M059J (cell line): ENCODE results near the gene NOP9. TPM values are rescaled to one million over a fixed set of nuclear protein-coding genes. Genes with fewer than 3 reads are reported as not detected.

Experiments
- DNase-seq: peaks from one replicate; pipeline ENCODE4 v3.0.0-alpha.2; 2012; ENCODE audit warnings: low read depth
- total RNA-seq: library from RNA; depleted of rRNA; stranded (reverse); fragments of >200 nt; shearing (Covaris generic); gene quantifications from 2 replicates; pipeline ENCODE4 v1.2.3, GENCODE V29; 2014

NOP9 gene
- total RNA-seq, 1 experiment from 2014 or later, result 14.0 TPM

GRCh38 chr14:24309538-24310264, 10.1 kb downstream of the NOP9 start, which contains the start of gene LTB4R2:
Gene LTB4R2 (plus strand): TSS chr14:24310140. CDS start chr14:24310665, 525 bp downstream.
- no peak for DNase-seq

DNA sequence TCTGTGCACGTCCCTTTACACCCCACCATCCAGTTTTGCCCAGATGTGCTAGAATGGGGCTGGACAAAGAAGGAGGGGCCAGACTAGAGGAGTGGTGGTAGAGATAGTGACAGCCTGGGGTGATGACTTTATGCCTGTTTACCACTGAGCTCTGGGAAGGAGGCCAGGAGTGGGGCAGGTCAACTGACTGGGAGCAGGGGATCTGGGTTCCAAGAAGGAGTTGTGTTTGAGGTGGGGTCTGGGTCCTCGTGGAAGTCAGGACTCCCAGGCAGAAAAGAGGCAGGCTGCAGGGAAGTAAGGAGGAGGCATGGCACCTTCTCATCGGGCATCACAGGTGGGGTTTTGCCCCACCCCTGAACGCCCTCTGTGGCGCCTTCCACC, 10.6 kb downstream of the NOP9 start:
- no peak for DNase-seq

GRCh38 chr14:24310646-24311604, 11.3 kb downstream of the NOP9 start, which contains the start of gene LTB4R:
Gene LTB4R (plus strand): TSS chr14:24311502. CDS start chr14:24315652, 4,150 bp downstream.
- no peak for DNase-seq

GRCh38 chr14:24311837-24312615, 12.4 kb downstream of the NOP9 start:
- DNase-seq, result no peak

DNA sequence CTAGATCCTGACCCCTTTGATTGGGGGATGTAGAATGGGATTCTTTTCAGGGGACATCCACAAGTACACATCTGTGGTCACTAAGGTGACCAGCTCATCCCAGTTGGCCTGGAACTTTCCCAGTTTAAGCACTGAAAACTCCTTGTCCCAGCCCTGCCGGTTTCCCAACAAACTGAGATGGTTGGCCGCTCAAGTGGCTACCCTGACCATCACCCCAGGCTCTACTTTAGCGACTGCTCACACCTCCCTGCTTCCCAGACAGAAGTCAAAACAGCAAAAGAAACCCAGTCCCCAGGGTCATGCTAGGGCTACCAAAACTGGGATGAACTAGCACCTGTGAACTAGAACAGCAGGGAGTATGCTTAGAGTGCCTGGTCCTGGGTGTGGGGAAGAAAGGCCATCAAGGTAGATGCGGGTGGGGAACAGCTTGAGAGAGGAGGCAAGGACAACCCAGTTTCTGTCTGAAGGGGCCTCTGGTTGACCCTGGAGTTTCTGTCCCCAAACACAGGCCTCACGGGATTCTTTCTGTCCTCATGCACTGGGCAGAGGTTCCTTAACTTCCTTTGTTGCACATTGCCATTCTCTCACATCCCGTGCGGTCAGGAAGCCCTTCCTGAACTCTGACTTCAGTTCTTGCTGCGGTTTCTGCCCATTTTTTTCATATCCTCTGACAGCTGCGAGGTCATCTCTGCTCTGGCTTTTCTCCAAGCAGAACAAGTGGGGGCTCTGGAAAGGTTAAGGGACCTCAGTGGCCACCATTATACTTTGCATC, 13.3 kb downstream of the NOP9 start:
- DNase-seq, result no peak

- no peak for DNase-seq
Observed at GRCh38 chr14:24313913-24314312, 14.3 kb downstream of the NOP9 start.

- DNase-seq, result no peak
Observed at GRCh38 chr14:24314377-24315193, 14.9 kb downstream of the NOP9 start.

DNA sequence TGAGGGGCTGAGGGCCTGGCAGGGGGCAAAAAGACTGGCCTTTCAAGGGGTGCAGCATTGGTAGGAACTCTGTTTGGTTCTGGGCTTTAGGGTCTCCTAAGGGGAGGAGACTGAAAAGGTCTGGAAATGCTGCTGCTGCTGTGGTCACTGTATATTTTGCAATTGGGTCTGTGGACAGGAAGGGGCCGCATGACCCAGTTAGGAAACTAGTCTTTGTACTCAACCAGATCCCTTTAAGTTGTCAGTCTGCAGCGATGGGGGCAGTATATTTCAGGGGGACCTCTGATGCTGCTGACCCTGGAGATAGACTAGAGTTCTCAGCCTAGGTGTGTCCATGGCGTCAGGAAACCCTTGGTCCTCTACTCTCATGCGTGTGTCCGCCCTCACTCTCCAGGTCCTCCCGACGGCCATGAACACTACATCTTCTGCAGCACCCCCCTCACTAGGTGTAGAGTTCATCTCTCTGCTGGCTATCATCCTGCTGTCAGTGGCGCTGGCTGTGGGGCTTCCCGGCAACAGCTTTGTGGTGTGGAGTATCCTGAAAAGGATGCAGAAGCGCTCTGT, 15.7 kb downstream of the NOP9 start:
- no peak for DNase-seq

GRCh38 chr14:24315807-24316596, 16.4 kb downstream of the NOP9 start:
- no peak for DNase-seq

DNA sequence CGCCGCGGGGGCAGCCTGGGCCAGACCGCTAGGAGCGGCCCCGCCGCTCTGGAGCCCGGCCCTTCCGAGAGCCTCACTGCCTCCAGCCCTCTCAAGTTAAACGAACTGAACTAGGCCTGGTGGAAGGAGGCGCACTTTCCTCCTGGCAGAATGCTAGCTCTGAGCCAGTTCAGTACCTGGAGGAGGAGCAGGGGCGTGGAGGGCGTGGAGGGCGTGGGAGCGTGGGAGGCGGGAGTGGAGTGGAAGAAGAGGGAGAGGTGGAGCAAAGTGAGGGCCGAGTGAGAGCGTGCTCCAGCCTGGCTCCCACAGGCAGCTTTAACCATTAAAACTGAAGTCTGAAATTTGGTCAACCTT, 16.9 kb downstream of the NOP9 start:
- no peak for DNase-seq

DNA sequence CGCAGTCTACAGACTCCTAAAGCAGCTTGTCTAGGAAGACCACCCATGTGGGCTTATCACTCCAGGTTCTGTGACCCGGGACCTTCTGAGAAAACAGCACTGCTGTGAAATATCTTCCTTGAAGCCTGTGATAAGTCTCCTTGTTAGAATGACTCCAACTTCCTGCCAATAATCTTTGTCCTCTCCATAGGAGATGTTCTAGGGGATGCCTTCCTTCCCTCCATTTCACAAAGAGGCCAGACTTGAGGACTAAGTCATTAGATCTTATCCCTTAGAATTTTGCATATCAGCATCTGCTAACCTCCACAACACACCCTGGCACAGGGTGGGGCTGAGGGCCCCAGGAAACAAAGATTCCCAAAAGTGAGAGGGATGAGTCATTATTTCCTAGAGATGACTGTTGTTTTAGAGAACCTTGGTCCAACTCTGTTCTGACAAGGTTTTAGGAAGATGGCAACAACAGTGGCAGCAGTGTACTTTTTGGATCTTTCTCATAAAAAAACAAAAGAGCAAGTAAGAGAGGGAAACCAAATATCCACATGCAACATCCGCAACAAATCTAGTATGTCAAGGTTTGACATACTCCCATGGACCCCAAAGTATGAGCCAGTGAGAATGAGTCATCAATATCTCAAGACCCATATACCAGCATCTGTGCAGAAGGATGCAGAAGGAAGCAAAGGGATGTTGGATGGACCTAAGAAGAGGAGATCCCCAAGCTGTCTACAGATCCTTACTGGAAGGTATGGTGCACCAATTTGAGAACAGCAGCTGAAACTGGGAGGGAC, 17.7 kb downstream of the NOP9 start:
- peak; percentile 68 for DNase-seq

DNA sequence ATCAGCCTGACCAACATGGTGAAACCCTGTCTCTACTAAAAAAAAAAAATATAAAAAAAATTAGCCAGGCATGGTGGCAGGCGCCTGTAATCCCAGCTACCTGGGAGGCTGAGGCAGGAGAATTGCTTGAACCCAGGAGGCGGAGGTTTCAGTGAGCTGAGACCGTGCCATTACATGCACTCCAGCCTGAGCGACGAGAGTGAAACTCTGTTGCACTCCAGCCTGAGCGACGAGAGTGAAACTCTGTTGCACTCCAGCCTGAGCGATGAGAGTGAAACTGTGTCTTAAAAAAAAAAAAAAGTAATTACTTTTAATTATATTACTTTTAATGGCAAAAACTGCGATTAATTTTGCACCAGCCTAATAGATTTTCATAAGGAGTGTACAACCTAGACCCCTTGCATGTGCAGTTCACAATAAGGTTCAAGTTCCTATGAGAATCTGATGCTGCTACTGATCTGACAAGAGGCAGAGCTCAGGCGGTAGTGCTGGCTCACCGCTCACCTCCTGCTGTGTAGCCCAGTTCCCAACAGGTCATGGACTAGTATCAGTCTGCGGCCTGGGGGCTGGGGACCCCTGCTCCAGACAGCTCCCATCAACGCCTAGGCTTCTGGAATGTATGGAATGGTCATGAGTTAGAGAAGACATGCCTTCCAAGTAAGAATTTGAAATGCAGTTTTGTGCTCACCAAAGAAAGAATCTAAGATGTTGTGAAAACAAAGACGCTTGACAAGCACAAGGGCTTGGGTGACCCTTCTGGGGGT, 21.7 kb downstream of the NOP9 start:
- no peak for DNase-seq

- DNase-seq, result no peak
Observed at GRCh38 chr14:24322672-24323071, 23.0 kb downstream of the NOP9 start.

- no peak for DNase-seq
Observed at GRCh38 chr14:24323341-24323740, 23.7 kb downstream of the NOP9 start.

DNA sequence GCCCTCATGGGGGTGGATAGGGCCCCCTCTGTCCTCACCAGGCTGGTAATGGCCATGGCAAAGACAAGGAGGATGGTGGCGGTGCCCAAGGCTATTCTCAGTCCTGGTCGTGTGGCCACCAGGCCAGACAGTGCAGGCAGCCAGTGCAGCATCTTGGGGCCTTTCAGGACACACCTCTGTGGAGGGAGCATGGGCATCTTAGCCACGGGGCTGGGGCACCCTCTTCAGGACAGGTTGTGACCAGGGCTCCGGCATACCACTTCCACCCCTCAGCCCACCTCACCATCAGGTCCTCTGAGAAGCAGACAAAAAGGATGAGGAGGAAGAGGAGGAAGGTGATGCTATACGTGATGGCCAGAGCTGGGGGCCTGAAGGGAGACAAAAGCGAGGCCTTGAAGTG, 24.4 kb downstream of the NOP9 start:
- no peak for DNase-seq

DNA sequence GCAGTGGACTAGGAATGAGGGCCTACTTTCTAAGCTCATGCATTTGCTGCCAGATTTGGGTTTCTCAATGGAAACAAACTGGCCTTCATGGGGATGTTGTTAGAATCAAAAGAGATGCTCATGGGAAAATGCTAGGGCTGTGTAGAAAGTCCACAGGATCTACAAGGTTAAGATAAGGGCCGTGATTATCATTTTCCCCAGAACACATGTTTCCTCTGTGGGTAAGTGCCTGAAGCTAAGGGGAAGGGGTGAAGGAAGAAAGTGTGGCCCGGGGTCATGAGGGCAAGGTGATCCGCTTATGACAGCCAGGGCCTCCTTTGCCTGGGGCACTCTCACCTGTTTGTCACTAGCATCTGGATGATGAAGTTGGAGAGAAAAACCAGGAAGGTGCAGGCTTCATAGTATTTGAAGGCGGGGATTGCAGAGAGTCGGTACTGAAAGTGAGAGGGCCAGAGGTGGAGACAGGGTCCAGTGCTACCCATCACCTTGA, 25.4 kb downstream of the NOP9 start:
- no peak for DNase-seq

DNA sequence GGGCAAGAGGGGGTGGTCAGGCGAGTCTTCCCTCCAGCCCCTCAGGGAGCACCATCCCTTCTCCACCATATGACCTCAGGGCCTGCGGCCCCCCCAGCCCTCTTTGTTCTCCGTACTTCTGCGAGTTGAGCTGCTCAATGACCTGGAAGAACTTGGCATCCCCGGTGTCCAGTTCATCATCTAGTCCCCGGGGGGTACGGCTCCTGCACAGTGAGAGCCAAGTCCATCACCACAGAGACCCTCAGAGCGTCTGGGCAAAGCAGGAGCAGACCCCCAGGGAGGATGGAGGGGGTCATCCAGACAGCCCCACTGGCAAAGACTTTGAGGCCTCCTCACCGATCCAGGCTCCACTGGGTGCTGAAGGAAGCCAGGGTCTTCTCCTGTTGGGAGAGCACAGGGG, 26.3 kb downstream of the NOP9 start:
- DNase-seq, result no peak
